GM12878 (cell line): ENCODE measurements around the gene AK5. TPM values are rescaled to one million over a fixed set of nuclear protein-coding genes. Genes with fewer than 3 reads are reported as not detected.
"Not testable (repeated sequence)": the region's sequence is repeated elsewhere in the genome, so short reads cannot be mapped to it uniquely, and the experiment has no call there.

Experiments used
- ATAC-seq: fragments of 200-7000 bp; cut with Tn5 transposase; 3 replicates; pipeline ENCODE4 v1.9.1; 2020; ENCODE audit warnings: mild to moderate bottlenecking, moderate library complexity
- BruUV-seq: library from RNA; stranded (reverse); fragments of 400-500 nt; replicated peaks from 2 replicates; lab custom pipeline; 2021; lab: Mats Ljungman, UMichigan
- CTCF ChIA-PET: fragments of 300-600 bp; sonication (Branson Sonifier 250); formaldehyde crosslinking; extraction: SDS; loops from one replicate; lab custom pipeline; 2021; ENCODE audit warnings: inconsistent platforms; lab: Yijun Ruan, JAX
- POLR2A ChIA-PET: fragments of 350-600 bp; formaldehyde crosslinking; extraction: SDS; loops from one replicate; lab custom pipeline; 2021; ENCODE audit warnings: inconsistent platforms; lab: Charles Lee
- RAD21 ChIA-PET: fragments of 300-600 bp; sonication (Branson Sonifier 250); formaldehyde crosslinking; loops from one replicate; lab custom pipeline; 2023; ENCODE audit warnings: antibody characterized with exemption; ENCODE audit not compliant: unreplicated experiment; lab: Charles Lee
- SMC1A ChIA-PET: fragments of 300-600 bp; sonication (Branson Sonifier 250); formaldehyde crosslinking; loops from one replicate; lab custom pipeline; 2023; ENCODE audit not compliant: unreplicated experiment, uncharacterized antibody; lab: Charles Lee
- DNase-seq: peaks from one replicate; pipeline ENCODE4 v3.0.0-alpha.2; 2011; ENCODE audit warnings: low read depth, low spot score
- FAIRE-seq: peaks from 3 replicates; lab custom pipeline; 2011; peaks lifted over from hg19 to GRCh38; lab: Jason Lieb, UNC
- H2AFZ ChIP-seq: 2 replicates; pipeline ENCODE4 v1.6.0; 2011; ENCODE audit warnings: low read depth, low read length, control low read depth; ENCODE audit not compliant: control insufficient read depth
- H3K27ac ChIP-seq: 2 replicates; pipeline ENCODE4 v1.5.1; 2011; ENCODE audit warnings: control low read depth; ENCODE audit not compliant: control insufficient read depth, insufficient read depth
- H3K27me3 ChIP-seq, 2 experiments: replicated peaks in 1 of 2; 2 replicates each; pipeline versions ENCODE4 v1.6.0 to v1.6.1; 2011; ENCODE audit warnings: low read length in 1 of 2; ENCODE audit not compliant: control insufficient read depth in 2 of 2, insufficient read depth in 2 of 2
- H3K36me3 ChIP-seq, 2 experiments: 2 replicates each; pipeline ENCODE4 v1.5.1; 2011; ENCODE audit warnings: low read length in 1 of 2; ENCODE audit not compliant: control insufficient read depth in 2 of 2, insufficient read depth in 2 of 2
- H3K4me1 ChIP-seq: 2 replicates; pipeline ENCODE4 v1.6.1; 2011; ENCODE audit warnings: mild to moderate bottlenecking, low read length, moderate library complexity, mixed read lengths; ENCODE audit not compliant: control insufficient read depth, insufficient read depth
- H3K4me2 ChIP-seq: 2 replicates; pipeline ENCODE4 v1.6.0; 2011; ENCODE audit warnings: control low read depth; ENCODE audit not compliant: control insufficient read depth, insufficient read depth
- H3K4me3 ChIP-seq: fragments of 200-600 bp; sonication (generic); 2 replicates; pipeline ENCODE4 v1.5.1; 2016
- H3K79me2 ChIP-seq: 2 replicates; pipeline ENCODE4 v1.6.0; 2011; ENCODE audit warnings: low read length; ENCODE audit not compliant: control insufficient read depth, insufficient read depth
- H3K9ac ChIP-seq: 2 replicates; pipeline ENCODE4 v1.8.0; 2011; ENCODE audit warnings: low read length, control low read depth, mixed read lengths; ENCODE audit not compliant: control insufficient read depth, insufficient read depth
- H3K9me3 ChIP-seq: replicated peaks from 3 replicates; pipeline ENCODE4 v1.5.1; 2011; ENCODE audit warnings: mild to moderate bottlenecking, low read length; ENCODE audit not compliant: control insufficient read depth, insufficient read depth
- H4K20me1 ChIP-seq: 2 replicates; pipeline ENCODE4 v1.6.0; 2011; ENCODE audit not compliant: control insufficient read depth, insufficient read depth
- CBX3 ChIP-seq: fragments of 200-600 bp; sonication (generic); IDR thresholded peaks from 2 replicates; pipeline ENCODE4 v1.6.1; 2016; ENCODE audit warnings: low read depth, borderline replicate concordance
- IKZF1 ChIP-seq: fragments of 450-650 bp; conservative IDR thresholded peaks from 2 replicates; pipeline ENCODE4 v1.6.1; 2017; ENCODE audit warnings: antibody characterized with exemption, mild to moderate bottlenecking
- IRF4 ChIP-seq: IDR thresholded peaks from 2 replicates; pipeline ENCODE4 v1.6.1; 2011; ENCODE audit warnings: low read depth, low read length
- KLF5 ChIP-seq: fragments of 450-650 bp; IDR thresholded peaks from 2 replicates; pipeline ENCODE4 v1.6.1; 2014; ENCODE audit warnings: mild to moderate bottlenecking; ENCODE audit not compliant: partially characterized antibody
- NFYB ChIP-seq: IDR thresholded peaks from 2 replicates; pipeline ENCODE4 v1.6.1; 2011; ENCODE audit warnings: low read depth, mild to moderate bottlenecking, low read length, improper control_type of control experiment, moderate library complexity; ENCODE audit not compliant: insufficient read depth
- RUNX3 ChIP-seq: IDR thresholded peaks from 2 replicates; pipeline ENCODE4 v1.6.1; 2012; ENCODE audit warnings: low read length, inconsistent platforms
- SMAD1 ChIP-seq: fragments of 450-650 bp; IDR thresholded peaks from 2 replicates; pipeline ENCODE4 v1.6.1; 2018; ENCODE audit warnings: mild to moderate bottlenecking, low read depth; ENCODE audit not compliant: partially characterized antibody
- SREBF1 ChIP-seq: IDR thresholded peaks from 2 replicates; pipeline ENCODE4 v1.6.1; 2012; ENCODE audit warnings: mild to moderate bottlenecking, low read length
- ZNF622 ChIP-seq: fragments of 450-650 bp; IDR thresholded peaks from 2 replicates; pipeline ENCODE4 v1.6.1; 2017; ENCODE audit warnings: mild to moderate bottlenecking, inconsistent platforms
- WGBS: methylation state at CpG from one replicate; pipeline ENCODE4 v1.1.6; 2016; ENCODE audit warnings: low lambda C conversion rate; ENCODE audit not compliant: insufficient replicate concordance, insufficient coverage; ENCODE audit errors: missing lambda C conversion rate; 5-methylcytosine and 5-hydroxymethylcytosine counted together
- in situ Hi-C: fragments of 300-500 bp; cut with MboI; formaldehyde crosslinking; loops from 9 replicates; pipeline ENCODE4 v1.14.3; 2018; ENCODE audit warnings: mixed read lengths
- intact Hi-C: fragments of 100-400 bp; cut with micrococcal nuclease; formaldehyde crosslinking; loops from one replicate; pipeline ENCODE4 v1.14.2; 2022; ENCODE audit not compliant: unreplicated experiment
- polyA plus RNA-seq, 11 experiments: library from polyadenylated mRNA; depleted of rRNA in 4 of 11; unstranded in 6 of 11; stranded (reverse) in 5 of 11; fragments of >200 nt; fragmentation: Nextera tagmentation in 4 of 11; fragmentation: Illumina TruSeq in 1 of 11; extraction: Ambion mirVana in 4 of 11; extraction: Trizol in 1 of 11; gene quantifications; 1 replicate in 1 of 11; 2 replicates in 10 of 11; pipeline versions ENCODE4 v1.2.1 to v1.2.3, GENCODE V29; 2011 to 2016; ENCODE audit warnings: inconsistent platforms in 2 of 11, missing spikeins in 2 of 11, low read depth in 1 of 11
- total RNA-seq, 4 experiments: library from RNA; depleted of rRNA in 3 of 4; stranded (reverse); fragments of >200 nt in 3 of 4; fragmentation: Illumina TruSeq in 1 of 4; extraction: Trizol in 1 of 4; gene quantifications; 2 replicates each; pipeline versions ENCODE4 v1.2.1 to v1.2.3, GENCODE V29; 2013 to 2021
- TF ChIP-seq, protein P1 (sequence below): IDR thresholded peaks from 2 replicates; pipeline ENCODE4 v1.6.1; 2012; ENCODE audit warnings: low read depth, low read length, improper control_type of control experiment
- TF ChIP-seq, protein P2 (sequence below): fragments of 450-650 bp; formaldehyde crosslinking; IDR thresholded peaks from 2 replicates; pipeline ENCODE4 v1.4.0; 2020; ENCODE audit warnings: mild to moderate bottlenecking, moderate library complexity

Gene AK5
- total and polyA plus RNA-seq, 10 of the 15 experiments (the other 5 are each of a cell fraction or from before 2014, with no cell fraction given): 0.08 to 0.33 TPM; not detected in 8

DNA sequence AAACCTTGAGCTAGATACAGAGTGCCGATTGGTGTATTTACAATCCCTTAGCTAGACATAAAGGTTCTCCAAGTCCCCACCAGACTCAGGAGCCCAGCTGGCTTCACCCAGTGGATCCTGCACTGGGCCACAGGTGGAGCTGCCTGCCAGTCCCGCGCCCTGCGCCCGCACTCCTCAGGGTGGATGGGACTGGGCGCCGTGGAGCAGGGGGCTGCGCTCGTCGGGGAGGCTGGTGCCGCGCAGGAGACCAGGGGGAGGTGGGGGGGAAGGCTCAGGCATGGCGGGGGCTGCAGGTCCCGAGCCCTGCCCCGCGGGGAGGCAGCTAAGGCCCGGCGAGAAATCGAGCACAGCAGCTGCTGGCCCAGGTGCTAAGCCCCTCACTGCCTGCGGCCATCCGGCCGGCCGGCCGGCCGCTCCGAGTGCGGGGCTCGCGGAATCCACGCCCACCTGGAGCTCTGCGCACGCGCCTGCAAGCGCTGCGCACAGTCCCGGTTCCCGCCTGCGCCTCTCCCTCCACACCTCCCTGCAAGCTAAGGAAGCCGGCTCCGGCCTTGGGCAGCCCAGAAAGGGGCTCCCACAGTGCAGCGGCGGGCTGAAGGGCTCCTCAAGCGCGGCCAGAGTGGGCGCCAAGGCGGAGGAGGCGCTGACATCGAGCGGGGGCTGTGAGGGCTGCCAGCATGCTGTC lies 249.9 kb downstream of the AK5 start:
- in situ Hi-C loops: loop anchor here (5.0 kb wide), 1 partner anchor 379 kb away; no protein-coding TSS in a partner anchor
- H3K27ac ChIP-seq, H3K79me2 ChIP-seq, H3K4me1 ChIP-seq, H4K20me1 ChIP-seq, H3K9ac ChIP-seq, H3K4me3 ChIP-seq, ATAC-seq, POLR2A ChIA-PET, H3K27me3 ChIP-seq, H3K36me3 ChIP-seq, FAIRE-seq, BruUV-seq, DNase-seq, H3K4me2 ChIP-seq, H2AFZ ChIP-seq, H3K9me3 ChIP-seq: not testable (repeated sequence)
- RAD21 ChIA-PET: interaction anchor here (0.6 kb wide), 1 partner anchor 136 kb away, joined by 3 read pairs; no protein-coding TSS in a partner anchor
- WGBS: 85% methylated on average over 23 of the region's 49 CpGs
- intact Hi-C loops: loop anchor here (10.0 kb wide), 1 partner anchor 583 kb away; no protein-coding TSS in a partner anchor
- CTCF ChIA-PET: interaction anchor here (1.1 to 2.5 kb wide), 4 partner anchors 21 to 384 kb away, joined by 3 to 5 read pairs (median 4); partner anchors contain the start of gene PIGK
- SMC1A ChIA-PET: interaction anchor here (0.8 to 1.6 kb wide), 3 partner anchors 69 to 582 kb away, joined by 3 read pairs; no protein-coding TSS in a partner anchor

DNA sequence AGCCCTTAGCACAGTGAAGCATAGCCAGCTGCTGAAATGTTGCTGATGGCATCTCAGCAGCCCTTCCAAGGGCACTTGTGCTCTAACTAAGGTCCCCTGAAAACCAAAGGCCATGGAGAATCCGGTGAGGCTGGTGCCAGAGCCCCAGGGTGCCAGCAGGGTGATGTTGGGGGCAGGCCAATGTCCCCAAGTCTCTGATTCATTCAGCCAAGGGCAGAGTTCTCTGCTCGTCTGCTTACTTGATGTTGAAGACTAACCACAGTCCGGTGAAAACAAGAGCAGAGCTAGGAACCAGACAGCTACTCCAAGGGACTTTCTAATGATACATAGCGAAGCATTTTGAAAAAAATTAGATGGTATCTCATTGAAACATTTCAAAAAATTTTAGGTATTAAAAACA lies 250.8 kb downstream of the AK5 start:
- H4K20me1 ChIP-seq: no peaks in the 10 kb centered on the region
- no peak overlapping the region for H3K9ac ChIP-seq
- no peak overlapping the region for H2AFZ ChIP-seq
- no peak overlapping the region for H3K4me3 ChIP-seq
- H3K27me3 ChIP-seq: no peaks in the 10 kb centered on the region
- H3K27ac ChIP-seq: no peak overlapping the region
- in situ Hi-C loops (loop anchor here (5.0 kb wide), 1 partner anchor 380 kb away; no protein-coding TSS in a partner anchor), intact Hi-C loops (loop anchor here (1.0 to 10.0 kb wide), 2 partner anchors 384 to 582 kb away; no protein-coding TSS in a partner anchor)
- H3K4me1 ChIP-seq: no peaks in the 10 kb centered on the region
- H3K9me3 ChIP-seq: no peaks in the 10 kb centered on the region
- 23% methylated on average over 4 of the region's 4 CpGs for WGBS
- DNase-seq (no peak), ATAC-seq (peak; percentile 31; the same call in 1 of the 3 replicates), FAIRE-seq (no peak)
- CTCF ChIA-PET: interaction anchor here (1.0 to 2.5 kb wide), 21 partner anchors 9 to 1649 kb away, joined by 3 to 8 read pairs (median 4); partner anchors contain the start of gene PIGK
- no TSS peak for BruUV-seq
- no peak overlapping the region for H3K4me2 ChIP-seq
- H3K79me2 ChIP-seq: no peaks in the 10 kb centered on the region
- SMC1A ChIA-PET: interaction anchor here (0.7 to 1.6 kb wide), 3 partner anchors 68 to 1489 kb away, joined by 3 to 4 read pairs (median 3); no protein-coding TSS in a partner anchor
- H3K36me3 ChIP-seq: no peaks in the 10 kb centered on the region
- RAD21 ChIA-PET: interaction anchor here (1.2 to 1.3 kb wide), 2 partner anchors 171 to 367 kb away, joined by 3 to 4 read pairs; no protein-coding TSS in a partner anchor
- POLR2A ChIA-PET: no interaction called here
- no peak for TF ChIP-seq SREBF1
- TF ChIP-seq, protein P1, sequence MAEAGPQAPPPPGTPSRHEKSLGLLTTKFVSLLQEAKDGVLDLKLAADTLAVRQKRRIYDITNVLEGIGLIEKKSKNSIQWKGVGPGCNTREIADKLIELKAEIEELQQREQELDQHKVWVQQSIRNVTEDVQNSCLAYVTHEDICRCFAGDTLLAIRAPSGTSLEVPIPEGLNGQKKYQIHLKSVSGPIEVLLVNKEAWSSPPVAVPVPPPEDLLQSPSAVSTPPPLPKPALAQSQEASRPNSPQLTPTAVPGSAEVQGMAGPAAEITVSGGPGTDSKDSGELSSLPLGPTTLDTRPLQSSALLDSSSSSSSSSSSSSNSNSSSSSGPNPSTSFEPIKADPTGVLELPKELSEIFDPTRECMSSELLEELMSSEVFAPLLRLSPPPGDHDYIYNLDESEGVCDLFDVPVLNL: no peak
- TF ChIP-seq, protein P2, sequence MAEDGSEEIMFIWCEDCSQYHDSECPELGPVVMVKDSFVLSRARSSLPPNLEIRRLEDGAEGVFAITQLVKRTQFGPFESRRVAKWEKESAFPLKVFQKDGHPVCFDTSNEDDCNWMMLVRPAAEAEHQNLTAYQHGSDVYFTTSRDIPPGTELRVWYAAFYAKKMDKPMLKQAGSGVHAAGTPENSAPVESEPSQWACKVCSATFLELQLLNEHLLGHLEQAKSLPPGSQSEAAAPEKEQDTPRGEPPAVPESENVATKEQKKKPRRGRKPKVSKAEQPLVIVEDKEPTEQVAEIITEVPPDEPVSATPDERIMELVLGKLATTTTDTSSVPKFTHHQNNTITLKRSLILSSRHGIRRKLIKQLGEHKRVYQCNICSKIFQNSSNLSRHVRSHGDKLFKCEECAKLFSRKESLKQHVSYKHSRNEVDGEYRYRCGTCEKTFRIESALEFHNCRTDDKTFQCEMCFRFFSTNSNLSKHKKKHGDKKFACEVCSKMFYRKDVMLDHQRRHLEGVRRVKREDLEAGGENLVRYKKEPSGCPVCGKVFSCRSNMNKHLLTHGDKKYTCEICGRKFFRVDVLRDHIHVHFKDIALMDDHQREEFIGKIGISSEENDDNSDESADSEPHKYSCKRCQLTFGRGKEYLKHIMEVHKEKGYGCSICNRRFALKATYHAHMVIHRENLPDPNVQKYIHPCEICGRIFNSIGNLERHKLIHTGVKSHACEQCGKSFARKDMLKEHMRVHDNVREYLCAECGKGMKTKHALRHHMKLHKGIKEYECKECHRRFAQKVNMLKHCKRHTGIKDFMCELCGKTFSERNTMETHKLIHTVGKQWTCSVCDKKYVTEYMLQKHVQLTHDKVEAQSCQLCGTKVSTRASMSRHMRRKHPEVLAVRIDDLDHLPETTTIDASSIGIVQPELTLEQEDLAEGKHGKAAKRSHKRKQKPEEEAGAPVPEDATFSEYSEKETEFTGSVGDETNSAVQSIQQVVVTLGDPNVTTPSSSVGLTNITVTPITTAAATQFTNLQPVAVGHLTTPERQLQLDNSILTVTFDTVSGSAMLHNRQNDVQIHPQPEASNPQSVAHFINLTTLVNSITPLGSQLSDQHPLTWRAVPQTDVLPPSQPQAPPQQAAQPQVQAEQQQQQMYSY (CRISPR knock-in tag): no peak
- no peak for TF ChIP-seq RUNX3
- TF ChIP-seq ZNF622: no peak
- TF ChIP-seq KLF5: no peak
- no peak for TF ChIP-seq NFYB
- no peak for TF ChIP-seq IRF4
- no peak for TF ChIP-seq CBX3
- TF ChIP-seq IKZF1: no peak
- no peak for TF ChIP-seq SMAD1
